ENCODE results near the gene IGFL4.
"Not testable (repeated sequence)": the region's sequence is repeated elsewhere in the genome, so short reads cannot be mapped to it uniquely, and the experiment has no call there.

Gene IGFL4

GRCh38 chr19:46040952-46041500, at the start of gene IGFL4:
Gene IGFL4, minus strand, starts transcription at chr19:46041002. Its CDS starts 40 bp downstream, at chr19:46040962.
- no peak for DNase-seq

DNA sequence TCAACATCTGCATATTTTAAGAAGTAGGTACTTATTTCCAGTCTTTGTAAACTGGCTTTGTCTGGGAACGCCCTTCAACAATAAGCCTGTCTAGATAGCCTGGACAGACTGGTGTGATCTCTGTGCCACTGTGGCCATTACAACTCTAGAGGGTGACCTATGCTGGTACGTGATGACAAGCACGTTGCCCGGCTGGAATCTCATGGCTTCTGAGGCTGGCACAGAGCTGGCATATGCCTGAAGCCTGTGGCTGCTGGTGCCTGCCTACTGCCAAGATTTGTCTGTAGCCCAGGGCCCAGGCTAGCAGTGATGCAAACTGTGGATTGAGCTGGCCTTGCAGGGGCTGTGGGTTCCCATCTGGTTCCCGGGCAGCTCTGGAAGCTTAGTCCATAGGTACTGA, 49.6 kb upstream of the IGFL4 start:
- DNase-seq, result no peak

DNA sequence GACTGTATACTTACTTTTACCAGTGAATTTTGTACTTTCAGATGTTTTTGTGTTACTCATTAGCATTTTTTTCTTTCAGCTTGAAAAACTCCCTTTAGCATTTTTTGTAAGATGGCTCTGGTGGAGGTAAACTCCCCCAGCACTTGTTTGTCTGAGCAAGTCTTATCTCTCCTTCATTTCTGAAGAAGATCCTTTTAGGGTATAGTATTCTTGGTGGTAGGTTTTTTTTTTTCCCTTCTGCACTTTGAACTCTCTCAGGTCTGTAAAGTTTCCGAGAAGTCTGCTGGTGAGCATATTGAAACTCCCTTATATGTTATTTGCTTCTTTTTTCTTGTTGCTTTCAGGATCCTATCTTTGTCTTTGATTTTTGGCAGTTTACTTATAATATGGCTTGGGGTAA, 48.6 kb upstream of the IGFL4 start:
- DNase-seq, result no peak

- no peak for DNase-seq
Measured at GRCh38 chr19:46088101-46088500, 47.3 kb upstream of the IGFL4 start.

DNA sequence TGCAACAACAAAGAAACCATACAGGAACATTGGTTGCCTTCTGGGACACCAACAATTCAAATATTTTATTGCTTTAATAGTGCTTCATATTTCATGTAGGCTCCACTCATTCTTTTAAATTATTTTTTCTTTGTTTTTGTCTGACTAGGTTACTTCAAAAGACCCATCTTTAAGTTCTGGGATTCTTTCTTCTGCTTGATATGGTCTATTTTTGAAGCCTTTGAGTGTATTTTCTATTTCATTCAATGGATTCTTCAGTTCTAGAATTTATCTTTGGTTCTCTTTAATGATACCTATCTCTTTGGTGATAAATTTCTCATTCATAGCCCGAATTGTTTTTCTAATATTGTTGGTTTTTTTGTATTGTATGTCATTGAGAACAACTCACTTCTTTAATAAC, 45.1 kb upstream of the IGFL4 start:
- no peak for DNase-seq

DNA sequence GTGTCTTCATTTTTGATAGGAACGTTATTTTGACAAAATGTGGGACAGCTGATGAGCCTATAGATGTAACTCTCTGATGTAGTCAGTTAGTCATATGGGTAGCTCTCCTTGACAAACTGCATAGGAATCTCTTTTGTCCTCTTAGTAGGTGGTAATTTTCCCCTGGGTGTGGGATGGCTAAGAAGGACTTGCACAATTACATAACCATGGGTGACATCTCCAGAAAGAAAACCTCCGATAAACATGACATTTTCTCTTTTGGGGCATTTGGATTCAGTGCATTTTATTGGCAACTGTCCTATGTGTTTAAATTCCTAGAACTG, 41.9 kb upstream of the IGFL4 start:
- no peak for DNase-seq

GRCh38 chr19:46081928-46082727, 41.3 kb upstream of the IGFL4 start:
- DNase-seq, result no peak

- no peak for DNase-seq
Measured at GRCh38 chr19:46080561-46080960, 39.8 kb upstream of the IGFL4 start.

DNA sequence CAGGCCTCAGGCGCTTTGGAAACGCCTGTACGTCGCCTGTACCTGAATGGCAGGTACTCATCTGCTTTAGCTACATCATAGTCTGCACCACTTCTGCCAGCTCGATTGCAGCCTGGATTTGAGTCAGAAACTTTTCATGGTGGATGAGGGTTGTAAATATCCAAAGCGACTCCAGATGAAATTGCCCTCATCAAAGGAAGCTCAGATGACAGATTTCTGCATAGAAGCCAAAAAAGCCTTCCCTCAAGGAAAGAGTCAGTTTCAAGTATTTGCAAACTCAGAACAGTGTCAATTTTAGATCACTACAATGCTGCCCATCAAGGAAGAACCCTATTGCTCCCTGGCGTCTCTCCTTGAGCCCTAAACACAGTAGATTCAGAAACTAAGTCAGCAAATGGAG, 38.8 kb upstream of the IGFL4 start:
- DNase-seq, result no peak

DNA sequence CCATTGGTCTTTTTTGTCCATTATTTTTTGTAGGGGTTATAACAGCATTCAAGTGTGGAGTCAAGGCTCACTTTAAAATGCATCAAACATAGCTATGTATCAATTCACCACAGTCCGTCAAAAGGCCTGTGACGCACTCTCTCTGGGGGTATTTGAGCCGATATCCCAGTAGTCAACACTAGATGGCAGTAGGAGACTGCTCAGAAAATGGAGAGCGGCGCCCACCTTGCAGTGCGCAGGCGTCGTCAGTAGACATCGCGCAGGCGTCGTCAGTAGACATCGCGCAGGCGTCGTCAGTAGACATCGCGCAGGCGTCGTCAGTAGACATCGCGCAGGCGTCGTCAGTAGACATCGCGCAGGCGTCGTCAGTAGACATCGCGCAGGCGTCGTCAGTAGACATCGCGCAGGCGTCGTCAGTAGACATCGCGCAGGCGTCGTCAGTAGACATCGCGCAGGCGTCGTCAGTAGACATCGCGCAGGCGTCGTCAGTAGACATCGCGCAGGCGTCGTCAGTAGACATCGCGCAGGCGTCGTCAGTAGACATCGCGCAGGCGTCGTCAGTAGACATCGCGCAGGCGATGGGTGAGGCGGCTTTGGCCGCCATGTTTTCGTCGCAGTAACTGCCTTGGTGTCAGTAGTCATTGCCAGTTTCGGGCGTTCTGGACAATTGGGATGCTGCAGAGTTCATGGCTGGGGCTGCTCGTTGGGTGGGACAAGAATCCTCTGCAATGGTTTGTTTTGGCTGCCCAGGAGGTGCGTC, 38.0 kb upstream of the IGFL4 start:
- not testable (repeated sequence) for DNase-seq

DNA sequence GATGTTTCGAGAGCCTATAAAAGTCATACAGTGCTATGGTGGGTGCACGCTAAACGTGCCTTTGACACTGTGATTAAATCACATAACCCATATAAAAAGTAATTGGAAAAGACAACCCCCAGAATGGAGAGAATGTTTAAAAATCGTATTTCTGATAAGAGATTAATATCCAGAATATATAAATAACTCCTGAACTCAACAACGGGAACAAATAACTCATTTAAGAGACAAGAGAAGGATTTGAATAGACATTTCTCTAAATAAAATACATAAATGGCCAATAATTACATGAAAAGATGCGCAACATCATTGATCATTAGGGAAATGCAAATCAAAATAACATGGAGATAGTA, 37.0 kb upstream of the IGFL4 start:
- DNase-seq, result no peak

DNA sequence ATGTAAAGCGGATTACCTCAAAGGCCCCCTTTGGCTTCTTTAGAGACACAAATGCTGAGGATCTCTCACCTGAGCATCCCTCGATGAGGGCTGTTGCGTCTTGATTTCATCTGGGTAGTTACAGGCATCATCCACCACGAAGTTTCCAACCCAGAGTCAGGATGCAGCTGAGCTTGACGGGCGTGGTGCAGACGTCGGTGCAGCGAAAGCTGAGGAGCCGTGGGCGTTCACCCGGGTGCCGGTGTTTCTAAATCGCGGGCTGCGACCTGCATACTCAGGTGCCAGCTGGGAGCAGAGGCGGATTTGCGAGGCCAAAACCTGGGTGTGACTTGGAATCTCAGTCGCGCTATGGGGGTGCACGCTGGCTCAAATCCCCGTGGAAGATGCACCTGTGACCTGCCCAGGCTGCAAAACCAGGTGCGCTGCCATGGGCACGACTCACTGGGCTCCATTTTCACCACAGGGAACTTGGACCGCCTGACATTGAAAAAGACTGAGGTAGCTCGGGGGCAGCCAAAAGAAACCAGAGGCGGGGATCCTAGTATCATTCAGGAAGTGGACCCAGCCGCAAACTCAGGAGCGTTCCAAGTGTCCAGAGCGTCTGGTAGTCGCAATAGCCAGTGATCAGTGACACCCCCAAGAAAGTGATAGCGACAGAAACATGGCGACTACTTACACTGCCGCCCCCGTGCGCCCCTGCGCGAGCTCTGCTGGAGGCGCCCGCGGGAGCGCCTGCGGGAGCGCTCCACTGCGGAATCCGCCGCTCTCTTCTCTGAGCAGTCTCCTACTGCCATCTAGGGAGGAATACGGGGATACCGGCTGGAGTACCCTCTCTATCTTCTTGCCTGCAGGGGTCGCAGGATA, 36.4 kb upstream of the IGFL4 start:
- peak; percentile 33 for DNase-seq

DNA sequence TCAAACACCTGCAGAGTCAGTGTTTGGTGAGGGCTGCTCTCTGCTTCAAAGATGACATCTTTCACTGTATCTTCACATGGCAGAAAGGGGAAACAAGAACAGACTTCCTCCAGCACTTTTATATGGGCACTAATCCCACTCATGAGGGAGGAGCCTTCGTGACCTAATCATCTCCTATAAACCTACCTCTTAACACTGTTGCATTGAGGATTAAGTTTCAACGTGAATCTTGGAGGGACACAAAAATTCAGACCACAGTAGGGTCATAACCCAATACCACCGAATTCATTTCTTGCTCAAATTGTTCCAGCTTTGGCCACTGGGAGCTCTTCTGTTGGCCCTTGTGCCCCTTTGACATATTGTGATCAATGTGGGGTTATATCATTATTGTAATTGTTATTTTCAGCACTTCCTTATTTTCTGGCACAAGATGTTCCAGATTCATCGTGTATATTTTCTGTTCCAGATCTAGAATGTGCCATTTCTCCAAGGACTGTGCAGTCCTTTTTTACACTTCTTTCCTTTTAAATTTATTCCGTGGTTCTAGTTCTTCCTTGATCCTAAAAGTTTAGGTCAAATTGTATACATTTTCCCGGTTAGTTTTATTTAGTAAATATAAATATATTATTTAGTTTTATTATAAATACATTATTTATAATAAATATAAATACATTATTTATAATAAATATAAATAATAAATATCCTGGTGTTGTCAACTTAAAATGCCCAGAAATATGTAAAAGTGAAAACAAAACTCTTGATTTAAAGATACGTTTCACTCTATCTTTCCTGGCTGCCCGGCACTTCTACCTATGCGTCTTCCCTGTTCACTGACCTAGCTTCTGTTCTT, 35.5 kb upstream of the IGFL4 start:
- DNase-seq, result no peak

- no peak for DNase-seq
Measured at GRCh38 chr19:46073268-46073922, 32.6 kb upstream of the IGFL4 start.

DNA sequence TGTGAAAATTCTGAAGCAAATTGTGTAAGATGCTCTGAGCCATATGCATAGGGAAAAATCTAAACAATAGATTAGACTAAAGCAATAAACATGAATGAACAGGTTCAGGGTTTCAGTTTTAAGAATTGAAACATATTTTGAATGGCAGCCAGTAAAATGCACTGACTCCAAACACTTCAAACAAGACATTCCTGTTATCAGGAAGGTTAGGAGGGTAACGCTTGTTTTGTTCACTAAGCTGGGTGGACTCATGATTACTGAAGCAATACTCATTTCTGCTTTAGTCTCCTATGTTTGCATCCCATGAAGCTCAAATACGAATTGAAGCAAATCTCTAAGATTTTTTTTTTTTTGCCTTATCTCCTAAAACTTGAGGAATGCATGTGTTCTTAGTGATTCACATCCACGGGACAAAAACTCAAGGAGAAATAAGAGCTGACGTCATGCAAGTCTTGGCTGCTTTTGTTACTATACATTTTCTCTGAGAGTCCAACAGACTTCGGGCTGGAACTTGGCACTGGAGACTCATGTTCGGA, 29.1 kb upstream of the IGFL4 start:
- no peak for DNase-seq

GRCh38 chr19:46068345-46069258, 27.8 kb upstream of the IGFL4 start:
- no peak for DNase-seq

DNA sequence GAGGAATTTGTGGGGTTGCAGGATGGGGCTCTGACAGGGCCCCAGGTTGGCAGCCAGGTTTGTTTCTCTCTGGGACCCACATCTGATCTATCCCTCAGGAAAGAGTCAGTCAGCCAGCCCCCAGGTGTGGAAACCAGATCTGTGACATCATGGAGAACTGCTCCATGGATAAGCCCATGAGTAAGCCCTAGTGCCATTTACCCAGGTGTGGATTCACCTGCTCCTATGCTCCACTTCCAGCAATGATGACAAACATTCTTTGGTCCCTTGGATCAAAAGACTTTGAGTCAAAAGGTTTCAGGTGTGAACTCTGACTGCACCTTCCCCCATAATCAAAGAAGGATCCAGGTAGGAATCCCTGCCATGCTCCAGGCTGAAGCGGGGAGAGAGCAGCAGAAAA, 26.9 kb upstream of the IGFL4 start:
- DNase-seq, result no peak

GRCh38 chr19:46066471-46066870, 25.7 kb upstream of the IGFL4 start:
- DNase-seq, result no peak

DNA sequence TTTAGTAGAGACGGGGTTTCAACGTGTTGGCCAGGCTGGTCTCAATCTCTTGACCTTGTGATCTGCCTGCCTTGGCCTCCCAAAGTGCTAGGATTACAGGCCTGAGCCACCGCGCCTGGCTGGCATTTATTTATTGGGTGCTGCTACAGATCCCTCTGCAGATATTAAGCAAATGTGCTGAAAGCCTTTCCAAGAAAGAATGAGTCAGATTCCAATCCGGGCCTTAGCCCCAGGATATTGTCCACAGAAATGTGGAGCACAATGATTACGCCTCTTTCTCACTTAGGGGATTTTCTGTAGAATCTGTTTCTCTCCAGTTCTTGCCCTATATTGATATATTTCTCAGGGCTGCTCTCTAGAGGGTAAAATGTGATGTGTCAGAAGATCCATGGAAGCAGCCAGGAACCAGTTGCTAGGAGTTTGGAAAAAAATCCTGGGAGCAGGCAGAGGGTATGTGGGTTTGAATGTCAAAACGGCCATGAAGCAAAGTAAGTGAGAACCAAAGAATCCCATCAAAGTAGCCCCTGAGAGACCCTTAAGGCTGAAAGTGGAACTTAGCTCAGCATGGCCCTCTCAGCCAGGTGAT, 24.8 kb upstream of the IGFL4 start:
- DNase-seq, result no peak

DNA sequence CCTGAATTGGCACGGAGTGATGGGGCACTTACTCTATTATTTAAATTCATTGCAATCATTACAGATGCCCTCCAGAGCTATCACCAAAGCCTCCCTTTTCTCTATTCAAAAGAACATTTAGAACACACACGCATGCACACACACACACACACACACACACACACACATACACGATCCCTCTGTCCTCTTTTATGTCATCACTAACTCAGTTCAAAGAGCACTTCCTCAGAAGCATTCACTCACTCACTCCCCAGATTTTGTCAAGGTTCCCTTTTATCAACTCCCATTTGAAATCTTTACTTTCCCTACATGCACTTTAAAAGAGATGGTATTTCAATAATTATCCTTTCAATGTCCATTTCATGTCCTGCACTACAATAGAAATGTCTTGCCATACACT, 22.4 kb upstream of the IGFL4 start:
- DNase-seq, result no peak

Data from NCI-H2081 treated with DMSO at 0.1 percent for 48 hours (cell line).